Skeletal muscle cell (primary cell): Measurements from ENCODE around the gene LRRK1.
"Not testable (repeated sequence)": the region's sequence is repeated elsewhere in the genome, so short reads cannot be mapped to it uniquely, and the experiment has no call there.

ENCODE experiments used
- DNase-seq: peaks from one replicate; pipeline ENCODE4 v3.0.0-alpha.2; 2010; ENCODE audit warnings: low read depth
- H3K4me3 ChIP-seq: 2 replicates; pipeline ENCODE4 v1.5.1; 2011; ENCODE audit warnings: low read depth, mild to moderate bottlenecking, control low read depth, low read length, moderate library complexity

LRRK1 gene

GRCh38 chr15:101070502-101071273 is 151.5 kb downstream of the LRRK1 start:
- no peak overlapping the region for H3K4me3 ChIP-seq
- peak; percentile 55 for DNase-seq

GRCh38 chr15:101071651-101072050 is 152.5 kb downstream of the LRRK1 start:
- no peak overlapping the region for H3K4me3 ChIP-seq
- DNase-seq: no peak

GRCh38 chr15:101072235-101072634 is 153.1 kb downstream of the LRRK1 start:
- DNase-seq, H3K4me3 ChIP-seq: not testable (repeated sequence)

- DNase-seq, H3K4me3 ChIP-seq: not testable (repeated sequence)
Observed at GRCh38 chr15:101077806-101078668, 158.9 kb downstream of the LRRK1 start.

- DNase-seq: no peak
- no peak overlapping the region for H3K4me3 ChIP-seq
Observed at GRCh38 chr15:101078669-101079323, 159.6 kb downstream of the LRRK1 start.

GRCh38 chr15:101081900-101082299 is 162.7 kb downstream of the LRRK1 start:
- no peak overlapping the region for H3K4me3 ChIP-seq

GRCh38 chr15:101083336-101084045 is 164.3 kb downstream of the LRRK1 start:
- no peak overlapping the region for H3K4me3 ChIP-seq
- DNase-seq: no peak

More at GRCh38 chr15:101081900-101082299, 162.7 kb downstream of the LRRK1 start:
- no peak for DNase-seq

GRCh38 chr15:101084801-101085200 is 165.6 kb downstream of the LRRK1 start:
- no peak overlapping the region for H3K4me3 ChIP-seq
- no peak for DNase-seq

GRCh38 chr15:101085311-101085700 is 166.1 kb downstream of the LRRK1 start:
- H3K4me3 ChIP-seq: no peak overlapping the region
- DNase-seq: no peak

- H3K4me3 ChIP-seq: no peak overlapping the region
Observed at GRCh38 chr15:101086394-101087171, 167.4 kb downstream of the LRRK1 start.

GRCh38 chr15:101087172-101087769 is 168.1 kb downstream of the LRRK1 start:
- DNase-seq: no peak
- H3K4me3 ChIP-seq: no peak overlapping the region

More at GRCh38 chr15:101086394-101087171, 167.4 kb downstream of the LRRK1 start:
- no peak for DNase-seq

- H3K4me3 ChIP-seq: no peak overlapping the region
- DNase-seq: no peak
Observed at GRCh38 chr15:101088271-101088670, 169.1 kb downstream of the LRRK1 start.

- no peak overlapping the region for H3K4me3 ChIP-seq
- DNase-seq: no peak
Observed at GRCh38 chr15:101088788-101089578, 169.8 kb downstream of the LRRK1 start.

GRCh38 chr15:101089579-101090427 is 170.6 kb downstream of the LRRK1 start:
- H3K4me3 ChIP-seq: no peak overlapping the region
- DNase-seq: no peak

- no peak overlapping the region for H3K4me3 ChIP-seq
- no peak for DNase-seq
Observed at GRCh38 chr15:101090428-101090790, 171.3 kb downstream of the LRRK1 start.

GRCh38 chr15:101091080-101092017 is 172.2 kb downstream of the LRRK1 start:
- no peak overlapping the region for H3K4me3 ChIP-seq
- DNase-seq: peak; percentile 81
